DMS153 treated with DMSO at 0.1 percent for 48 hours (cell line): Measurements from ENCODE around the gene SCYL3.
"Not testable (repeated sequence)": the region's sequence is repeated elsewhere in the genome, so short reads cannot be mapped to it uniquely, and the experiment has no call there.

Experiments
- DNase-seq: peaks from one replicate; lab custom pipeline; 2025; ENCODE audit not compliant: unreplicated experiment; lab: John Stamatoyannopoulos, UW

SCYL3 gene

GRCh38 chr1:169829671-169830070 is 64.0 kb downstream of the SCYL3 start:
- DNase-seq: no peak

DNA sequence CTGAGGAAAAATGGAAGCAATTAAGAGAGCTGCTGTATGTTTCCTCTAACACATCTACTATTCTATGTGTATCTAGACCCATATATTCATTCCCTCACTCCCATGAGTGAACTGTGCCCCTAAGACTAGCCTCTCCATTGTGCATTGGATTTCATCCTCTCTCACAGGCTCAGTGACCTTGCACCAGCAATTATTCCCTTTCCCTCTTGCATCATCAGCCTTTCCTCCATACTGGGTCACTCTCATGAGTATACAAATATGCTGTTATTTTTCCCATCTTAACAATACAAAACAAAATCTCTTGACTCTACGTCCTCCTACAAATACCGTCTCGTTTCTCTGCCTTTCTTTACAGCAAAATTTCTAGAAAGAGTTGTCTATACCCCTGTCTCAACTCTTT is 69.5 kb downstream of the SCYL3 start:
- DNase-seq: no peak

DNA sequence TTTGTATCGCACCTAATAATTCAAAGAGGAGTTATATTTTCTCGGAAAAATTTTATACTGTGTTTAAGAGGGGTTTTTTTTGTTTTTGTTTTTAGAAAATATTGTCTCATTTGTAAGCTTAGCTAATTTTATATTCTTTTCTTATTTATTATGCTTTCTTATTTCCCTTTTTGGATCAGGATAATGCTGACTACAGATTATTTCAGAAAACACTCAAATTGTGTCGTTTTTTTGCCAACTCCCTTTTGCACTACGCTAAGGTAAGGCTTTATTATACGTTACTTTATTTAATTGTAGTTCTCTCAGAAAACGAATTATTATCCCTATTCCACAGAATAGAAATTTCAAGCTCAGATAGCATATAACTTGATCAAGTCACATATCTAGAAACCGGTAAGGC is 72.2 kb downstream of the SCYL3 start:
- no peak for DNase-seq

GRCh38 chr1:169816617-169817016 is 77.1 kb downstream of the SCYL3 start:
- DNase-seq: no peak

DNA sequence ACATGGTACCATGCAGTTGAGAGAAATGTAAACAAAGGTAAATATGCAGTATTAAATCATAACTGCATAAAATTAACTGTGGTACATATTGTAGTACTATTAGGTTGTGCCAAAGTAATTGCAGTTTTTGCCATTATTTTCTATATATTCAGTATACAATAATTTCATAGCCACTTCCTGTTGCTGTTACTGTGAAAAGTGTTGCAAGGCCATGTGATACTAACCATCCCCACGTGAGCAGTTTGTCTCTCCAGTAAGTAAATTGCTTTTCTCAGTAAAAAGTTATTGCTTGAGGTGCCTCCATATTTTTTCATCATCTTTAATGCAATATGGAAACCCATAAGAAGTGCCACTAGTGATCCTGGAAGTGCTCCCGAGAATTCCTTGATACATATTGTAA is 79.4 kb downstream of the SCYL3 start:
- no peak for DNase-seq

GRCh38 chr1:169812131-169812530 is 81.6 kb downstream of the SCYL3 start:
- no peak for DNase-seq

GRCh38 chr1:169811418-169812035 is 82.2 kb downstream of the SCYL3 start:
- DNase-seq: not testable (repeated sequence)

DNA sequence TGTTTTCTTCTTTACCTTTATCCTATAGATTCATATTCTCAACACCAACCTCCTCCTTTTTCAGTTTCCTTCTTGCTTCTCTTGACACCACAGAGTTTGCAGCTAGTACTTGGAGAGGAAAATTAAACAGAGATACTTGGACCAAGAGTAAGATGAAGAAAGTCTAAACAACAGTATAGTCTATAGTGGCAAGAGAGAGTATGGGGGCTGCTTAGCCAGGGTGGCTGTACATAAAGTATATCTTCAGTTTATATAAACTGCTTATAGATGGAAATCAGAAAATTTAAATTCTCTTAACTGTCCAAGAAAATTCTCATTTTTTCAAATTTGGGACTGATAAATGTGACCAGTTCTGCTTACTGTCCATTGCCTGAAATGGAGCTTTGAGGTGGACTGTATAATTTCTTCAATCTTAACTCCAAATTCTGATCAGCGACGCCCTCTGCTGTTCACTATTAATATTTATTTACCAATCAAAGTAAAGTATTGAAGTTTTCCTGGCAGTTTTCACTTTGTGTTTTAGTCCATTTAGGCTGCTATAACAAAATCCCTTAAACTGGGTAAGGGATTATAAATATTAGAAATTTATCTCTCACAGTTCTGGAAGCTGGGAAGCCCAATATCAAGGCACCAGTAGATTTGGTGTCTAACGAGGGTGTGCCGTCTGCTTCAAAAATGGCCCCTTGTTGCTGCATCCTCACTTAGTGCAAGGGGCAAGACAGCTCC is 84.2 kb downstream of the SCYL3 start:
- peak; percentile 59 for DNase-seq

- no peak for DNase-seq
Measured at GRCh38 chr1:169804941-169805340, 88.8 kb downstream of the SCYL3 start.

- no peak for DNase-seq
Measured at GRCh38 chr1:169802888-169803287, 90.8 kb downstream of the SCYL3 start.
